ENCODE data around the gene NCDN.

- no peak for TF ChIP-seq CTCF (conservative IDR thresholded peaks at IDR 0.05; ENCODE audit: low read length)
- TF ChIP-seq EZH2phosphoT487 (IDR thresholded peaks at IDR 0.05; ENCODE audit: borderline replicate concordance, low read depth, low read length) = no peak
Observed at GRCh38 chr1:35536556-35537162, 20.9 kb upstream of the NCDN start.

All from OCI-LY7 (cell line).